K562 (cell line): Measurements from ENCODE around the gene NUP43. TPM values are rescaled to one million over a fixed set of nuclear protein-coding genes. Genes with fewer than 3 reads are reported as not detected.

Experiments used
- ATF2 ChIP-seq: sonication (generic); formaldehyde crosslinking; IDR thresholded peaks from 2 replicates; pipeline ENCODE4 v1.8.1; 2022; ENCODE audit warnings: missing genetic modification reagents
- CAMTA2 ChIP-seq: fragments of 250-450 bp; sonication (Bioruptor Pico); conservative IDR thresholded peaks from 2 replicates; pipeline ENCODE4 v1.5.1; 2022
- CC2D1A ChIP-seq: fragments of 450-650 bp; IDR thresholded peaks from 2 replicates; pipeline ENCODE4 v1.6.1; 2017; ENCODE audit warnings: mild to moderate bottlenecking
- DLX4 ChIP-seq: fragments of 250-450 bp; sonication (Bioruptor Pico); IDR thresholded peaks from 2 replicates; pipeline ENCODE4 v1.6.1; 2021; ENCODE audit warnings: mild to moderate bottlenecking
- FIP1L1 ChIP-seq: fragments of 200-400 bp; formaldehyde crosslinking; IDR thresholded peaks from 2 replicates; pipeline ENCODE4 v1.6.1; 2018; ENCODE audit warnings: mild to moderate bottlenecking, low read depth, low read length; ENCODE audit not compliant: poor library complexity, severe bottlenecking
- FOSL1 ChIP-seq: fragments of 200-800 bp; sonication (Bioruptor generic); conservative IDR thresholded peaks from 2 replicates; pipeline ENCODE4 v1.6.1; 2016; ENCODE audit warnings: missing genetic modification characterization, missing compliant biosample characterization
- PRPF4 ChIP-seq: fragments of 200-400 bp; formaldehyde crosslinking; IDR thresholded peaks from one replicate; pipeline ENCODE4 v1.6.1; 2017; ENCODE audit warnings: low read length, low read depth, mild to moderate bottlenecking; ENCODE audit not compliant: insufficient read depth, poor library complexity, severe bottlenecking
- RFX5 ChIP-seq: IDR thresholded peaks from 2 replicates; pipeline ENCODE4 v1.6.1; 2011; ENCODE audit warnings: low read depth, mild to moderate bottlenecking, improper control_type of control experiment, low read length
- SFPQ ChIP-seq: fragments of 200-400 bp; formaldehyde crosslinking; IDR thresholded peaks from 2 replicates; pipeline ENCODE4 v1.6.1; 2017; ENCODE audit warnings: mild to moderate bottlenecking, low read depth, low read length, moderate library complexity
- SOX6 ChIP-seq: fragments of 450-650 bp; IDR thresholded peaks from 2 replicates; pipeline ENCODE4 v1.6.1; 2014; ENCODE audit warnings: mild to moderate bottlenecking
- SUPT5H ChIP-seq: fragments of 450-650 bp; IDR thresholded peaks from 2 replicates; pipeline ENCODE4 v1.6.1; 2016
- ZNF184 ChIP-seq: sonication (generic); formaldehyde crosslinking; IDR thresholded peaks from 2 replicates; pipeline ENCODE4 v1.5.0; 2020; ENCODE audit warnings: missing genetic modification reagents
- ZNF274 ChIP-seq: IDR thresholded peaks from 2 replicates; pipeline ENCODE4 v1.6.1; 2011; ENCODE audit warnings: low read depth, mild to moderate bottlenecking, low read length, moderate library complexity, borderline replicate concordance
- ZNF431 ChIP-seq: sonication (generic); formaldehyde crosslinking; IDR thresholded peaks from 2 replicates; pipeline ENCODE4 v1.8.0; 2022; ENCODE audit warnings: mild to moderate bottlenecking, missing genetic modification reagents
- ZNF512 ChIP-seq: IDR thresholded peaks from 2 replicates; pipeline ENCODE4 v1.6.1; 2016; ENCODE audit warnings: missing genetic modification characterization, missing compliant biosample characterization
- ZNF518B ChIP-seq: fragments of 250-450 bp; sonication (Bioruptor Pico); IDR thresholded peaks from 2 replicates; pipeline ENCODE4 v1.5.0; 2021; ENCODE audit warnings: mild to moderate bottlenecking, moderate library complexity
- ZNF589 ChIP-seq: fragments of 200-800 bp; sonication (Bioruptor generic); IDR thresholded peaks from 2 replicates; pipeline ENCODE4 v1.6.1; 2016; ENCODE audit warnings: low read depth, missing genetic modification characterization, missing compliant biosample characterization
- polyA plus RNA-seq, 8 experiments: library from polyadenylated mRNA; depleted of rRNA in 4 of 8; stranded (reverse) in 5 of 8; unstranded in 3 of 8; fragments of >200 nt; fragmentation: Nextera tagmentation in 2 of 8; fragmentation: Illumina TruSeq in 1 of 8; extraction: Ambion mirVana in 2 of 8; extraction: Trizol in 1 of 8; gene quantifications; 2 replicates each; pipeline versions ENCODE4 v1.2.1 to v1.2.3, GENCODE V29; 2011 to 2014; ENCODE audit warnings: inconsistent platforms in 1 of 8, missing spikeins in 1 of 8
- total RNA-seq, 7 experiments: library from RNA; depleted of rRNA in 6 of 7; stranded (reverse); fragments of >200 nt in 6 of 7; fragmentation: Illumina TruSeq in 2 of 7; extraction: Trizol in 2 of 7; gene quantifications; 2 replicates each; pipeline versions ENCODE4 v1.2.1 to v1.2.3, GENCODE V29; 2011 to 2021; ENCODE audit warnings: low replicate concordance in 1 of 7

The NUP43 gene
- total and polyA plus RNA-seq, 9 of the 15 experiments (the other 6 are each of a cell fraction or from before 2014, with no cell fraction given): 28.9 to 136 (median 67.4) TPM

GRCh38 chr6:149728499-149729234 is 17.7 kb downstream of the NUP43 start (continued):
- TF ChIP-seq SUPT5H (peak; percentile 67), ZNF431 (no peak), SFPQ (no peak), ZNF274 (peak; percentile 40; the same call in 1 of the 2 replicates), ATF2 (no peak), FOSL1 (no peak; the same call in 1 of the 2 replicates), ZNF184 (no peak), ZNF589 (CRISPR knock-in tag) (peak; percentile 62), SOX6 (peak; percentile 88), ZNF518B (CRISPR knock-in tag) (no peak), DLX4 (CRISPR knock-in tag) (no peak), CAMTA2 (CRISPR knock-in tag) (no peak), CC2D1A (peak; percentile 90; the same call in 1 of the 2 replicates), RFX5 (no peak), FIP1L1 (no peak), PRPF4 (no peak), ZNF512 (tag) (no peak)
